Measurements from ENCODE around the gene IRX6. TPM values are rescaled to one million over a fixed set of nuclear protein-coding genes. Genes with fewer than 3 reads are reported as not detected.

Gene IRX6
- total and polyA plus RNA-seq, 2 of the 8 experiments (the other 6 are each of a cell fraction or from before 2014, with no cell fraction given), result 0.61 TPM; not detected in 1

DNA sequence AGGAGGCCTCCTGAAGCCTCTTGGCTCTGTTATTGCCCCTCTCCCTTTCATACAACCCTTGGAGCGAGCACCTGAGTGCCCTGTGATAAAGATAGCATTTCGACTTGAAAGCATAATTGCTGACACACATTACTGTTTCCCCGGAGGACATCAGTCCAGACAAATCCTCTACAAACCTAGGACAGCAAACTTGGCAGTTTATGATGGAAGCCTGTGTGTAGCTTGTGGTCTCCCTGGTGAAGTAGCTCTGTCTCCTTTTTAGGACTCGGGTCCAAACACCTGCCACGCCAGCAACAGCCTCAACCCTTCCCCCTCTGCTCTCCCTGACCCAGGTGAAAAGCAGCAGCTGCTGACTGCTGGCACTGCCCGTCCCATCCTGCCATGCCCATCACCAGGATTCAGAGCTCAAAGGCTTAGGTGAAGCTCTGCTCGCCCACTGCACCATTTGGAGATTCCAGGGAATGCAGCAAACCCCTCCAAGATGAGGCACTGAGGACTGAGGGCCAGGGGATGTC lies 55.9 kb downstream of the IRX6 start (continued):
- TF ChIP-seq, protein P1, sequence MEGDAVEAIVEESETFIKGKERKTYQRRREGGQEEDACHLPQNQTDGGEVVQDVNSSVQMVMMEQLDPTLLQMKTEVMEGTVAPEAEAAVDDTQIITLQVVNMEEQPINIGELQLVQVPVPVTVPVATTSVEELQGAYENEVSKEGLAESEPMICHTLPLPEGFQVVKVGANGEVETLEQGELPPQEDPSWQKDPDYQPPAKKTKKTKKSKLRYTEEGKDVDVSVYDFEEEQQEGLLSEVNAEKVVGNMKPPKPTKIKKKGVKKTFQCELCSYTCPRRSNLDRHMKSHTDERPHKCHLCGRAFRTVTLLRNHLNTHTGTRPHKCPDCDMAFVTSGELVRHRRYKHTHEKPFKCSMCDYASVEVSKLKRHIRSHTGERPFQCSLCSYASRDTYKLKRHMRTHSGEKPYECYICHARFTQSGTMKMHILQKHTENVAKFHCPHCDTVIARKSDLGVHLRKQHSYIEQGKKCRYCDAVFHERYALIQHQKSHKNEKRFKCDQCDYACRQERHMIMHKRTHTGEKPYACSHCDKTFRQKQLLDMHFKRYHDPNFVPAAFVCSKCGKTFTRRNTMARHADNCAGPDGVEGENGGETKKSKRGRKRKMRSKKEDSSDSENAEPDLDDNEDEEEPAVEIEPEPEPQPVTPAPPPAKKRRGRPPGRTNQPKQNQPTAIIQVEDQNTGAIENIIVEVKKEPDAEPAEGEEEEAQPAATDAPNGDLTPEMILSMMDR (IDR thresholded peaks at IDR 0.05; ENCODE audit: control extremely low read depth in 1 of 3, insufficient read depth in 1 of 3, low read depth in 1 of 3, low read length in 3 of 3), result no peak
- TF ChIP-seq CREB1 (IDR thresholded peaks at IDR 0.05) (no peak), BACH1 (IDR thresholded peaks at IDR 0.05; ENCODE audit: low read length) (no peak), TAF7 (optimal IDR thresholded peaks at IDR 0.05; ENCODE audit: borderline replicate concordance, low read depth, low read length) (no peak), YY1 (IDR thresholded peaks at IDR 0.05; ENCODE audit: low read depth, low read length) (no peak), MAFK (IDR thresholded peaks at IDR 0.05; ENCODE audit: low read depth, low read length) (no peak), SUZ12 (IDR thresholded peaks at IDR 0.05; ENCODE audit: low read length) (no peak), SIRT6 (IDR thresholded peaks at IDR 0.05; ENCODE audit: low read length) (no peak), TEAD4 (IDR thresholded peaks at IDR 0.05; ENCODE audit: low read depth, low read length) (no peak), CBX8 (IDR thresholded peaks at IDR 0.05; ENCODE audit: borderline replicate concordance, low read depth, low read length) (no peak), RXRA (IDR thresholded peaks at IDR 0.05; ENCODE audit: insufficient read depth, low read depth, low read length) (no peak)

Small RNA genes lying within 50 kb of the gene (small RNA-seq; reads per million reads assigned to genes)
- not detected for gene RN7SL841P (ENCODE audit: insufficient read depth)

Other genes starting within 250 kb of the IRX6 start
- 58.2 and 64.5 TPM in 2 replicates for gene MMP2, start 155.0 kb downstream of the IRX6 start, total RNA-seq (2021; fragmentation: NEBNext Ultra II Directional; extraction: Animal tissue kit (Norgen Biotek cat#: 25700))
- 33.6 and 45.0 TPM in 2 replicates for gene MMP2, start 155.0 kb downstream of the IRX6 start, polyA plus RNA-seq (2011; rRNA removed)
- 7.1 and 10.6 TPM in 2 replicates for gene LPCAT2, start 184.9 kb downstream of the IRX6 start, total RNA-seq (2021; fragmentation: NEBNext Ultra II Directional; extraction: Animal tissue kit (Norgen Biotek cat#: 25700))
- gene LPCAT2, start 184.9 kb downstream of the IRX6 start, polyA plus RNA-seq (2011; rRNA removed), result 2.2 TPM in 2 replicates
- gene CAPNS2, start 242.5 kb downstream of the IRX6 start, total RNA-seq (2021; fragmentation: NEBNext Ultra II Directional; extraction: Animal tissue kit (Norgen Biotek cat#: 25700)), result 0.33 TPM in 1 of 2 replicates, not detected in the other
- 0.08 TPM in 1 of 2 replicates, not detected in the other for gene CAPNS2, start 242.5 kb downstream of the IRX6 start, polyA plus RNA-seq (2011; rRNA removed)